ENCODE data around the gene COP1.
"Not testable (repeated sequence)": the region's sequence is repeated elsewhere in the genome, so short reads cannot be mapped to it uniquely, and the experiment has no call there.

COP1 gene

GRCh38 chr1:176029609-176030008, 177.5 kb downstream of the COP1 start:
- no peak for DNase-seq

- DNase-seq, result no peak
These were observed 177.9 kb downstream of the COP1 start for GRCh38 chr1:176029155-176029554.

GRCh38 chr1:176027934-176028333, 179.2 kb downstream of the COP1 start:
- not testable (repeated sequence) for DNase-seq

GRCh38 chr1:176022574-176022973, 184.5 kb downstream of the COP1 start:
- DNase-seq, result no peak

- DNase-seq, result no peak
These were observed 189.4 kb downstream of the COP1 start for GRCh38 chr1:176017722-176018121.

GRCh38 chr1:176009951-176010350, 197.1 kb downstream of the COP1 start:
- DNase-seq, result no peak

GRCh38 chr1:176007756-176008389, 199.2 kb downstream of the COP1 start:
- DNase-seq, result not testable (repeated sequence)

- DNase-seq, result not testable (repeated sequence)
These were observed 212.4 kb downstream of the COP1 start for GRCh38 chr1:175994660-175995059.

- not testable (repeated sequence) for DNase-seq
These were observed 214.3 kb downstream of the COP1 start for GRCh38 chr1:175992825-175993224.

- not testable (repeated sequence) for DNase-seq
These were observed 214.9 kb downstream of the COP1 start for GRCh38 chr1:175992202-175992601.

- DNase-seq, result no peak
These were observed 222.3 kb downstream of the COP1 start for GRCh38 chr1:175984813-175985212.

GRCh38 chr1:175984057-175984812, 222.9 kb downstream of the COP1 start:
- no peak for DNase-seq

GRCh38 chr1:175983363-175983762, 223.7 kb downstream of the COP1 start:
- DNase-seq, result not testable (repeated sequence)

- no peak for DNase-seq
These were observed 226.0 kb downstream of the COP1 start for GRCh38 chr1:175981128-175981527.

GRCh38 chr1:175978926-175979325, 228.2 kb downstream of the COP1 start:
- DNase-seq, result no peak

- DNase-seq, result no peak
These were observed 228.6 kb downstream of the COP1 start for GRCh38 chr1:175978476-175978875.

- no peak for DNase-seq
These were observed 230.0 kb downstream of the COP1 start for GRCh38 chr1:175976865-175977642.

- DNase-seq, result no peak
These were observed 237.9 kb downstream of the COP1 start for GRCh38 chr1:175969231-175969630.

GRCh38 chr1:175968486-175969172, 238.5 kb downstream of the COP1 start:
- no peak for DNase-seq

GRCh38 chr1:175963740-175964139, 243.3 kb downstream of the COP1 start:
- DNase-seq, result no peak

- DNase-seq, result no peak
These were observed 246.9 kb downstream of the COP1 start for GRCh38 chr1:175960169-175960568.

- DNase-seq, result no peak
These were observed 255.5 kb downstream of the COP1 start for GRCh38 chr1:175951627-175952026.

GRCh38 chr1:175947771-175948170, 259.3 kb downstream of the COP1 start:
- DNase-seq, result no peak
